ENCODE results near the gene GOLGA3.

The GOLGA3 gene

GRCh38 chr12:132747395-132747794 lies 81.3 kb downstream of the GOLGA3 start:
- no peak for DNase-seq

- no peak for DNase-seq
Observed at GRCh38 chr12:132746613-132747012, 82.1 kb downstream of the GOLGA3 start.

GRCh38 chr12:132743831-132744230 lies 84.8 kb downstream of the GOLGA3 start:
- no peak for DNase-seq

DNA sequence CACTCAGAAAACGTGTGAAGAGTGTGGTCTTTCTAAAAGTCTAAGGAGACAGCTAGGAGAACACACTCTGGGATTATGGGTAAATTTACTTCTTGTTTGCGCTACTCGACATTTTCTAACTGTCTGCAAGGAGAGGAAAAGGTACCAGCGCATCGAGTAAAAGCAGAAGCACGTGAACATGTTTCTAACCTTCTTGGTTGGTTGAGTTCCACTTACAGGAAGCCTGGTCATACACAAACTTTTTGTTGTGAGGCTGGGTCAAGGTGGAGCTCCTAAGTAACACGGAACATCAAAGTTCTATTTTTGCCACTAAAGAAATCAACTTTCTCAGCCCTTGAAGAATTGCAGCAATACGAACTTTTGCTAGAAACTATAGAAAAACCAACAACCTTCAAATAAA lies 87.0 kb downstream of the GOLGA3 start:
- no peak for DNase-seq

DNA sequence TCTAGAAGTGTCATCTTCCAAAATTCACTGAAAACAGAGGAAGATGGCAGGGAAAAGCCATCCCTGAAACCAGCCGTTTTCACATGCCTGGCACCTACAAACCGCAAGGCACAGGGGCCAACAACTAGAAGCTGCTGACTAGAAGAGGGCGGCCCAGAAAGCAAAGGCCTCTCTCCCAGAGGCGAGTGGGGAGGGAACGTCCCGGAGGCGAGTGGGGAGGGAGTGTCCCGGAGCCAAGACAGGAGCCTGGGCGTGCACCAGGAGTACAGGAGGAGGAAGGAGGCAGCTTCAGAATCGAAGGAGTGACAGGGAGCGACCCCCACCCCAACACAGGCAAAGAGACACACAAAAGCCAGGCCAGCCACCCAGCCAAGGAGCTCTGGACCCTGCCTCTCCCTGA lies 88.0 kb downstream of the GOLGA3 start:
- DNase-seq: no peak

GRCh38 chr12:132740313-132740646 lies 88.4 kb downstream of the GOLGA3 start:
- no peak for DNase-seq

DNA sequence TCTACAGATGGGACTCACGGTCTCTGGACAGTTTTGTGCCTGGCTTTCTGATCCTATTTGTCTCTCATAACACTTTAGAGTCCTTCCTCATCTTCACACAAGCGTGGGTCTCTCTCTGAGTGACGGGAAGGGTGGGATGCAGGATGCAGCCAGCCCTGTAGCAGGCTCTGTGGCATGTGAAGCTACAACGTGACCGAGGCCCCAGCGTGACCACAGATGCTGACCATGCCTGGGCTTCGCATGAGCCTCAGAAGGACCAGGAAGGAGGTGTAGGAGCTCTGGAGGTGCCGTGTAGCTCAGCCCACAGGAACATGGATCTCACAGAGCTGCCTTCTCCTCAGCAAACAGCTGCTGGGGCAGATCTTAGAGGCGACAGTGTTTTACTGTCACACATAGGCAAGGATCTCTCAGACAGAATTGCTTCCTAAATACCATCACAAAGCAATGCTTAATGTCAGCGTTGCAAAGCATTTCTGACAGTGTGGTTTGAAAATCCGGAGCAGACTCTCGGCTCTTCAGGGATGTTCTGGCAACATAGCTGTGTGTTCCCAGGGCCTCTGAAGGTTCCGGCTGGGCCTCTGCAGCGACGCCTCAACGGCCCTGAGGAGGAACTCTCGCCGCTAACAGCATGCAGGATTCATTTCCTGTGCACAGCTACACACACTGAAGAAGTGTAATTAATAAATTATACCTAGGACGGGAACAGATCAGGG lies 88.9 kb downstream of the GOLGA3 start:
- no peak for DNase-seq

DNA sequence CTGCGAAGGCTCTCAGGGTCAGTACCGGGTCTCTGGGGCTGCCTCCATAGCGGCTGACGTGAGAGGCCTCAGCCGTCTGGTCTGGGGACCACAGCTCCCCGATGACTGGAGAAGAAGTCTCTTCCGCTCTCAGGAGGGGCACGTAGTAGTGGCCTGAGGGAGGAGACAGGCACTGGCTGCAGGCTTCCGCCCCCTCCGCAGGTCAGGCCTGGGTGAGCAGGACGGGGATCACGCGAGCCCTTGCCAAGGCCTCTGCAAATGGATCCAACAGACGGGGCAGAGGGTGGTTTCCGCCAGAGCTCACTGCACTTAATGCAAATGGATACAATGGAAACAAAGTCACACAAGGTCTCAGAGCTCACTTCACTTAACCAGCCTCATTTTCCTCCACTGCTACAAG lies 91.8 kb downstream of the GOLGA3 start:
- no peak for DNase-seq

GRCh38 chr12:132736378-132736777 lies 92.3 kb downstream of the GOLGA3 start:
- DNase-seq: no peak

GRCh38 chr12:132735496-132735895 lies 93.2 kb downstream of the GOLGA3 start:
- no peak for DNase-seq

DNA sequence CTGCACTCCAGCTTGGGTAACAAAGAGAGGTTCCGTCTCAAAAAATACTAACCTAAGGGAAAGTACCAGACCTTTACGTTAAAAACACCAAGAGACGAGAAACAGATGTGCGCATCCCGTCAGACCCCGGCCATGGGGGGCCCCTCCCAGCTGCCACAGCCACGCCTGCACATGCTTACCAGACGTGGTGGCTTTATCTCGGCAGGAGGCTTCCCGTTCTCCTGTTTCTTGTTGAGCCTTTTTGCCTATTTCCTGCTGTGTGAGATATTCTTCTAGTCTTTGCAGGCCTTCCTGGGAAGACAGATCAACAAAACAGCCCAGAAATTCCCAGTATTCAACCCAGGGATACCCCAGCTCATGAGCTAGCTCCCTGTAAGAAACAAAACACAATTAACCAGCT lies 94.5 kb downstream of the GOLGA3 start:
- no peak for DNase-seq

GRCh38 chr12:132731574-132731973 lies 97.1 kb downstream of the GOLGA3 start:
- DNase-seq: no peak

DNA sequence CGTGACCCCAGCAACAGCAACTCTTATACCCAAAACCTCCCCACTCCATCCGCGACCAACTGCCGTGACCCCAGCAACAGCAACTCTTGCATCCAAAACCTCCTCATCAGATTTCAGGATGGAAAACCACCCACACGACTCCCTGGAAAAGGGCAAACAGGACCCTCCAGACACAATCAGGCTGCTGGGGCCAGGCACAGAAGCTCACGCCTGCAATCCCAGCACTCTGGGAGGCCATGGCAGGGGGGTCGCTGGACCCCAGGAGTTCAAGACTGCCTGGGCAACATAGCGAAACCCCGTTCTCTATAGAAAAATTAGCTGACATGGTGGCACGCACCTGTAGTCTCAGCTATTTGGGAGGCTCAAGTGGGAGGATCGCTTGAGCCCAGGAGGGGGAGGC lies 98.3 kb downstream of the GOLGA3 start:
- no peak for DNase-seq

GRCh38 chr12:132729541-132730320 lies 98.9 kb downstream of the GOLGA3 start:
- DNase-seq: no peak

- DNase-seq: no peak
Observed at GRCh38 chr12:132728502-132728901, 100.2 kb downstream of the GOLGA3 start.

DNA sequence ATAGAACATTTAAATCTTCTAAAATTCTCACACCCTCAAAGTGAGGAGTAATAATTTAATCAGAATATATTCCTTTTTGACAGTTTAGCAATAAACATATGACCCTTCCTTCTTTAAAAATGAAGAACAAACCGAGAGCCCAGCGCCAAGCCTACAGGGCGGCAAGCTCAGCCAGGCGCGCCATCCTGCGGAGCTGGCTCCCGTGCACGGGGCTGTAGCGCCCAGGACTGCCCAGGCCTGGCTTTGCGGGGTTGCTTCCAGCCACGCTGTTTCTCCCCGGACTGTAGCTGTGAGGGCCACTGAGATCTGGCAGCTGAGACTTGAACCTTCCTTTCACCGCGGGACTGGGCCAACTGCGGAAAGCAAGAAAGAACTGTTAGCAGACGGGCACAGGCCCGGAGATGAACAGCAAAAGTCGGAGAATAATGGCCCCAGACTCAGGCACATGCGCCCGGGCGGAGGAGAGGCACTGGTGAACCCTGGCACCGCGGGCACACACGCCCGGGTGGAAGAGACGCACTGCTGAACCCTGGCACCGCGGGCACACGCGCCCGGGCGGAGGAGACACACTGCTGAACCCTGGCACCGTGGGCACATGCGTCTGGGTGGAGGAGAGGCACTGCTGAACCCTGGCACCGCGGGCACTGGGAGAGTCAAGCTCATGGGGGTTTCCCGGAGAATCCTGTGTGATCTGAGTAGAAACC lies 101.4 kb downstream of the GOLGA3 start:
- no peak for DNase-seq

DNA sequence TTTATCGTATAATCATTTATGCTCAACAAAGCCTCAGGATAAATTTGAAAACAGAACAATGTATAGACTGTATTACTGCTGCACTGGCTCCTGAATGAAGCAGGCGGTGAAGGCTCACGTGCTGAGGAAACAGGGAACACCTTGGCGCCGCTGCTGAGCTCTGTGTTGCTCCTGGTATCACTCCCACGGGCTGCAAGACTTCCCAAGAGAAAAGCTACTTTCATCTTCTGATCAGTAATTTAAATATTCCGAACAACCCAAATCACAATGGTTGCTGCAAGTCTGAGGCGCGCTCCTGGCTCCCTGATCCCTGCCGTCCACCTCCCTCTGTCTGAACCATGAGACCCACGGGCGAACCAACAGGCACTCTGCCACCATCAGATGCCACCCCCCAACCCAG lies 102.3 kb downstream of the GOLGA3 start:
- DNase-seq: no peak

GRCh38 chr12:132724506-132725241 lies 104.0 kb downstream of the GOLGA3 start:
- DNase-seq: no peak

DNA sequence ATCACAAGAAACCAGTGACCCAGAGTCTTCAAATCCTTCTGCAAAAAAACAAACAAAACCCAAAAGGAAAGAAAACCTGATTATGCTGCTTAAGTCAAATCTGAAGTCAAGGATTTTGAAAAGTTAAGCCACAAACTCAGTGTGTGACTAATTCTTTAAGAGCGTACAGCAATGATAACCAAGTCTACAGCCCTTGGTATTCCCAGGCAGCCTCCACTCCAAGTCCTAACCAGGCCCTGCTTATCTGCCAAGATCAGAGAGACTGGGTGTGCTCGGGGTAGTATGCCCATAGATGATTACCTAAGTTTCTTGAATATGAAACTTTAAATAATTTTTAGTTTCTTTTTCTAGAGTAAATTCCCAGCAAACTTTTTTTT lies 104.9 kb downstream of the GOLGA3 start:
- no peak for DNase-seq

- no peak for DNase-seq
Observed at GRCh38 chr12:132723015-132723763, 105.5 kb downstream of the GOLGA3 start.

- DNase-seq: no peak
Observed at GRCh38 chr12:132720606-132721345, 107.9 kb downstream of the GOLGA3 start.

DNA sequence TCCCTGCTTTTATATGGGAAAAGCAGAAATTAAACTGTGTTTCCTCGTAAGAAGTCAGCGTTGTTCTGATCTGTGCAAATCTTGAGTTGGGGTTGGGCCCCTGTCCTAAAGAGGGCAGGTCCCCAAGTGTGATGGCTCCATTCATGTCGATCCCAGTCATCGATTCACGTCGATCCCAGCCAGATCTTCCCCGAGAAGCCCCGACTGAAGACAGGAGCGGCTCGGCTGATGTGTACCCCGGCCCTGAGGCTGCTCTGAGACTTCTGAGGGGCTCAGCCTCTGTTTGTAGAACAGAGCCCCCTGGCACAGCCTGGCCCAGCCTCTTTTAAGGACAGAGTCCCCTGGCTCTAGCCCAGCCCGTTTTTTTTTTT lies 108.7 kb downstream of the GOLGA3 start:
- DNase-seq: no peak
